T-helper 22 cell (primary cell): ENCODE results near the gene FAM89B.

Experiments
- DNase-seq: peaks from one replicate; pipeline ENCODE4 v3.0.0-alpha.2; 2020; ENCODE audit warnings: low read depth

FAM89B gene

DNA sequence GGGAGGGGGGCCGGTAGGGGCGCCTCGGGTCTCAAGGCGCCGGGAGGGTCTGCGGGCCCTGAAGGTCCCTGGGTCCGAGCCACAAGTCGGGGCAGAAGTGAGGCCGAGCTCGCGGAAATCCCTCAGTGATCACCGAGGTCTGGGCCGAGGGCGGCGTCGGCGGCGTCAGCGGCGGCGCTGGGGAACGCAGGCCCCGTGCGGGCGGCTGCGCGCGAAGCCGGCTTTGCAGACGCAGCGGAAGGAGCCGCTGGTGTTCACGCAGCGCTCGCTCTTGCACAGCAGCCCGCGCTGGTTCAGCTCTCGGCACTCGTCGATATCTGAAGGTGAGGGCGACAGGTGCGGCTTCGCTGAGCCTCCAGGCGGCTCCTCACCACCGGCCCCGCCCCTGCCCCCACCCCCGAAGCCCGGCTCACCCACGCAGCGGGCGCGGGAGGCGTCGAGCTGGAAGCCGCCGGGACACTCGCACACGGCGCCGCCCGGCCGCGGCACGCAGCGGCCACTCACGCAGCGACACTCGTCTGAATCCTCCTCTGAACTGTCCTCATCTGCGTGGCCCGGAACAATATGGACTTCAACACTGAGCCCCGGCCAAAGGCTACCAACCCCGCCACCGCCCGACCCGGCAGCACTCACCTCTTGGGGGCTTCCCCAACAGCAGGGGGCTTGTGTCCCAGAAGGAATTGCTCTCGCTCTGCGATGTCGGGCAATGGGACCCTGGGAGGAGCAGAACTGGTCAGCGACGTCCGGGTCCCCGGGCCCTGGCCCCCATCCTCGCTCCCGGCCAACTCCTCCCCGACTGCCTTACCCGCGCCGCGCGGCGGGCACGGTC is 33.2 kb upstream of the FAM89B start:
- no peak for DNase-seq

DNA sequence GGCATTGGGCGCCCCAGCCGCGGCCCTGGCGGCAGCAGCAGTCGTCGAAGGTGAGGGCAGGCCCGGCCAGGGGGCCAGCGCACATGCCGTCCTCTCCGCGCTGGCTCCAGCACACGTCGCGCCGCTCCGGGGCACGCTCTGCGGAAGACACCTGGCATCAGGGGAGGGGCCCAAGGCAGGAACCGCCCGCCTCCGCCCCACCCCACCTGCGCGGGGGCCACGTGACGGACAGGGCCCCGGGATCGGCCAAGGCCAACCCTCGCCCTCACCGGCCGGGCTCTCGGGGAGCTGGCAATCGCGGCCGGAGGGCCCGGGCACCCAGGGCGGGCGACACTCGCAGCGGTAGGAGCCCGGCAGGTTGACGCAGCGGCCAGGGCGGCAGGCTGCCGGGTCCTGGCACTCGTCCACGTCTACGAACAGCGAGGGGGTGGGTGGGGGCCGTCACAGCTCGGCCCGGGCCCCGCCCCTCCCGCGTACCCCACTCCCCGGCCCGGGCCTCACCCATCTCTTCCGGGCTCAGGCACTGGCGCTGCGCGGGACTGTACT is 32.5 kb upstream of the FAM89B start:
- no peak for DNase-seq

DNA sequence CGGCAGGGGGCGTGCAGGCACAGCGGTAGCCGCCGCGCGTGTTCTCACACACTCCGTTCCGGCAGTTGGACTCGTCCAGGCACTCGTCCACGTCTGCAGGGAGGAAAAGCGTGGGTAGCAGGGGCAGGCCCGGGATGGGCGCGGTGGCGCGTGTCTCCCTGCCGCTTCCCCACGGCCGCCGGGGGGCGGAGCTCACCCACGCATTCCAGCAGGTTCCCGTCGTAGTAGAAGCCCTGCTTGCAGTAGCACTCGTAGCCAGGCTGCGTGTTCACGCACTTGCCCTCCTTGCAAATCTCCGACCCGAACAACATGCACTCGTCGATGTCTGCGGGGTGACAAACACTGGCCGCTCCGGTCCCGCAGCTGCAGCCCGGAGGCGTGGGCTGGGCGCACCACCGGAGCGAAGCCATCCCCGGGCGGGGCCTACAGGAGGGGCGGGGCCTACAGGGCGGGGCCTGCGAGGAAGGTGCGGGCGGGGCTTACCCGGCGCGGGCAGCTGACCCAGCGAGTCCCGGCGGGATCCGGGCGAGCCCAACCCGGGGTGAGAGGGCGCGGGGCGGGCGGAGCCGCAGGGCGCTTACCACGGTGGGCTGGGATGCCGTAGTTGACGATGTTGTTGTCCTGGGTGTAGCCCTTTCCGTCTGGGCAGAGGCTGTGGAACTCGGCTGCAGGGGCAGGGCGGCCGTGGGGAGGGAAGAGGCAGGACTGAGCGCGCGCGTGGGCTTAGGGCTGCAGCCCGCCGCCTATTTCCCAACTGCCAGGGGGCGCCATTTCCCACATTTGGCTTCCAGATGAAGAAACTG is 31.8 kb upstream of the FAM89B start:
- peak; percentile 80 for DNase-seq

DNA sequence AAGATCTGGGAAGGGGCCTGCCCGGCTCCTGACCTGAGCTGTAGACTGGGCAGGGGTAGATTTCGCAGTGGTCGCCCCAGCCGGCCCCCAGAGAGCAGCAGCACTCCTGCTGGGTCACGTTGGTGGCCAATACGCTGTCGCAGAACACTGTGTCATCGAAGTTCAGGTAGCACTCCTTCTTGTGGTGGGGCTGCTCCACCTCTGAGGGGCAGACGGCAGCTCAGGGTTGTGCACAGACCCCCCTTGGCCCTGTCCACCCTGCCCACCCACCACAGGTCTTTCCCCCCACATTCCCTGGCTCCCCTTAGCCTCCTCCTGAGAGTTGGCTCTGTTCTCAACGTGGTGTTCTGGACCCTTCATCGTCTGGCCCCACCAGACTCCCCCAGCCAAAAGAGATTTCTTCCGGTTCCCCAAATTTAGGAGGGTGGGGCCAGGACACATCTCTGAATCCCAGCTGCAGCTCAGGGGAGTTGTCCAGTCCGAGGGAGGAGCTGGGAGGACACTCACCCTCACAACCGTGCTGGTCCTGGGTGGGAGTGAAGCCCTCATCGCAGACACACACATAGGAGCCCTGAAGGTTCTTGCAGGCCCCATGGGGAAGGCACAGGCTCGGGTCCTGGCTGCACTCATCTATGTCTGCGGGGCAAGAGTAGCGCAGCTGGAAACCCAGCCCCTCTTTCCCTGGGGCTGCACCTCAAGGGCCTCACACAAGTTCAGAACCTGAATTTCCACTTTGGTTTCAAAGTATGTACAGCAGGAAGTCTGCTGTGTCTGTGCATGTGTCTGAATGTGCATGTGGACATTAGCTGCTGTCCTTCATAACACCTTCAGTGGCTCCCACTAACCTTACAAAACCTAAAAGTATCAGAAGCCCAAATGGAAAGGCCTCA is 31.0 kb upstream of the FAM89B start:
- no peak for DNase-seq

DNA sequence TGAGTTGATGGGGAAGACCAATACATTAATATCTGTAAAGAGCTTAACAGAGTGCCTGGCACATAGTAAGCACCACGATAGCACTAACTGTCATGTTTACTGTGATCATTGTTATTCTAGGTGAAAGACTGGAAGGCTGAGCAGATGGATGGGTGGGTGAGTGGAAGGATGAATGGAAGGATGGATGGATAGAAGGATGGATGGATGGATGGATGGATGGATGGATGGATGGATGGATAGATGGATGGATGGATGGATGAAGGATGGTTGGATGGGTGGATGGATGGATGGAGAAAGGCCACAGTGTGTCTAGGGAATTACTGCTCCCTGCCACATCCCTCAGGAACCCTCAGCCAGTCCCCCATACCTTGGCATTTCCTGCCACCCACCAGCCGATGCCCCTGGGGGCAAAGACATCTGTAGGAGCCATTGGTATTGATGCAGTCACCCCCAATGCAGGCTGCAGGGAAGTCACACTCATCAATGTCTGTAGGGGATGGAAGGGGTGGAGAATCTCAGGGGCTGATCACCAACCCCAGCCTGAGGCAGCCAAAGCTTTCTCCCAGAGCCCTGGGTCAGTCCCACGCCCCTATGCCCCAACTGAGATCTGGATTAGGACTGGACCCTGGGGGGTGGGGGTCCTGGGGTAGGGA is 29.5 kb upstream of the FAM89B start:
- DNase-seq = no peak

DNA sequence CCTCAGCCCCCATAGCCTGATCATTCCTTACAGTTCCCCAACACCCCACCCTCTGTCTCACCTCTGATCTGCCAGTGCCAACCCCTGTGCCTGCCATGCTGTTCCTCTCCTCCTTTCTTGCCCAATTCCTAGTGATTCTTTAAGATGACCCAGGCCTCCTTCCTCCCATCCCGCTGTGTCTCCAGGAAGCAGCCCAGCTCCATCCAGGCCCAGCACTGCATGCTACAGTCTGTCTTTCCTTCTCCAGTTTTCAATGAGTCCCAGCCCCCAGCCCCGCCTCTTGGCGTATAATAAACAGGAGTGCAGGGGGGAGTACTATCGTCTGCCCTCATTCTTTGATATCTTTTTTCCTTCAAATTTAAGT is 26.5 kb upstream of the FAM89B start:
- DNase-seq = no peak

DNA sequence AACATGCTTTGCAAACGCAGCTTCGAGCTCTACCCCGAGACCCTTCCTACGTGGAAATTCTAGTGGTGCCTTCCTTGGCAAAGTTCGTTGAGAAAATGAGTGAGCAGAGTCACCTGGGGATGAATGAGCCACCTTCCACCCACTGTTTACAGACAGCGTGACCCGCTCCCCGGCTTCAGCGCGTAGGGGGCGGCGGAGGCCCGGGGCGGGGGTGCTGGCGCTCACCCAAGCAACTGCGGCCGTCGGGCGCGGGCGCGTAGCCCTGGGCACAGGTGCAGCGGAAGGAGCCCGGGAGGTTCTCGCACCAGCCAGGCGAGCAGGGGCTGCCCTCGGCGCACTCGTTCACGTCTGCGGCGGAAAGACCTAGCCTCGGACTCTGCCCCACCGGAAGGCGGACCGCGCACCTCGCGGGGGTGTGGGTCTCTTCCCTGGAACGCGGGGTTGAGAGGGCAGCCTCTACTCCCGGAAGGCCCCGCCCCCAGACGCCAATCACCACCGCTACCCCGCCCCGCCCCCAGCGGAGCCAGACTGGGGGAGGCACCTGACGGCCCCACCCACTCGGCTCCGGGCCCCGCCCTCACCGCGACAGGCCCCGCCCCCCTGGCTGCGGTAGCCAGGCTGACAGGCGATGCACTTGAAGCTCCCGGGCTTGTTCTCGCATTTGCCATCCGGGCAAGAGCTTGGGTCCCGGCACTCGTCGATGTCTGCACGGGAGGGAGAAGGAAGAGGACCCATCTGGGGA is 25.9 kb upstream of the FAM89B start:
- peak; percentile 97 for DNase-seq

DNA sequence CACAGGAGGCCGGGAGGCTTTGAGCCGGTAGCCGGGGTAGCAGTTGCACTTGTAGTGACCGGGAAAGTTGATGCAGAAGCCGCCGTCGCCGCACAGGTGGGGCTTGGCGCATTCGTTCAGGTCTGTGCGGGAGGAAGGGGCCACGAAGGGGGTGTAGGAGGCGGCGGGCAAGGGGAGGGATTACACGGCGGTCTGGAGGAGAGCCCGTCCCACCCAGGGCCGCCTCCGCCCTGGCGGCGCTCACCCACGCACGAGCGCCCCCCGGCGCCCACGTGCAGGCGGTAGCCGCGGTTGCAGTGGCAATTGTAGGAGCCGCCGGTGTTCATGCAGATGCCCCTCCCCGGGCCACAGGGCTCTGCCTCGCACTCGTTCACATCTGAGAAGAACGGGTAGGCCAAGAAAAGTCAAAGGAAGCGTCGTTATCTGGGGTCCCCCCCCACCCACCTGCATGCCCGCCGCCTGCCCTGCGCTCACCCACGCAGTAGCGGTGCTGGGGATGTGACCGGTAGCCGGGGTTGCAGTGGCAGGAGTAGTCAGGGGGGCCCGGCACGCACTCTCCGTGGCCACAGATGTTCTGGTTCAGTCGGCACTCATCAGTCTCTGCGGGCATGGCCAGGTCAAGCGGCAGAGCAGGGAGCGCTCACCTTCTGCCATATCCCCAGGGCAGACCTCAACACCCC is 24.8 kb upstream of the FAM89B start:
- DNase-seq = no peak

DNA sequence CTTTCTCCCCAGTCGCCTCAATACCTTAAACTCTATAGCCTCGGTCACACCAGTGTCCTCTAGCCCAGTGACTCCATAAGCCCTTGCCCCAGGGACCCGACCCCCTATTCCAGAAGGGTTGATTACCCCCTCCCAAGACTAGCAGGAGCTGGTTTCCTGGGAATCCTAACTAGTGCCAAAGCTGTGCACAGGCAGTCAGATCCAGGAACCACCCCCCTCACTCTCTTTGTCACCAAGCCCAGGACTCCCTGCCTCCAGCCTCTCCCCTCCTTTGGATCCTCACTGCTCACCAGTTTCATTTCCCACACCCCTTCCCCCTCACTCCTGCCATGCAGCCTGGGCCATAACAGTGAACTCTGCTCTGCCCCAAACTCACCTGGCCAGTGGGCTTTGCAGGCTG is 23.9 kb upstream of the FAM89B start:
- DNase-seq = no peak

DNA sequence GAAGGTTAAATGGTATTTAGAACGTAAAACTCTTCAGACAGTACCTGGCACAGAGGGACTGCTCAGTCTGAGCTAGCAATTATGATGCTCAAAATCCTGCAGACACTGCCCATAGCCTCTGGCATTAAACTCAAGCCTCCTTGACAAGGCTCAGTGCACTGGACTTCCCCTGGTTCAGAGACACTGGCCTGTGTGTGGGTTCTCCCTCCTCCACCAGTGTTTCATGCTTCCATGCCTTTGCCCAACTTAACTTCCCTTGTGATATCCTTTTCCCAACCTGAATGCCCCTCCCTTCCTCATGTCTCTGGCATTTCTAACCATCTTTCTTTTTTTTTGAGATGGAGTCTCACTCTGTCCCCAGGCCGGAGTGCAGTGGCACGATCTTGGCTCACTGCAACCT is 23.2 kb upstream of the FAM89B start:
- DNase-seq = no peak

DNA sequence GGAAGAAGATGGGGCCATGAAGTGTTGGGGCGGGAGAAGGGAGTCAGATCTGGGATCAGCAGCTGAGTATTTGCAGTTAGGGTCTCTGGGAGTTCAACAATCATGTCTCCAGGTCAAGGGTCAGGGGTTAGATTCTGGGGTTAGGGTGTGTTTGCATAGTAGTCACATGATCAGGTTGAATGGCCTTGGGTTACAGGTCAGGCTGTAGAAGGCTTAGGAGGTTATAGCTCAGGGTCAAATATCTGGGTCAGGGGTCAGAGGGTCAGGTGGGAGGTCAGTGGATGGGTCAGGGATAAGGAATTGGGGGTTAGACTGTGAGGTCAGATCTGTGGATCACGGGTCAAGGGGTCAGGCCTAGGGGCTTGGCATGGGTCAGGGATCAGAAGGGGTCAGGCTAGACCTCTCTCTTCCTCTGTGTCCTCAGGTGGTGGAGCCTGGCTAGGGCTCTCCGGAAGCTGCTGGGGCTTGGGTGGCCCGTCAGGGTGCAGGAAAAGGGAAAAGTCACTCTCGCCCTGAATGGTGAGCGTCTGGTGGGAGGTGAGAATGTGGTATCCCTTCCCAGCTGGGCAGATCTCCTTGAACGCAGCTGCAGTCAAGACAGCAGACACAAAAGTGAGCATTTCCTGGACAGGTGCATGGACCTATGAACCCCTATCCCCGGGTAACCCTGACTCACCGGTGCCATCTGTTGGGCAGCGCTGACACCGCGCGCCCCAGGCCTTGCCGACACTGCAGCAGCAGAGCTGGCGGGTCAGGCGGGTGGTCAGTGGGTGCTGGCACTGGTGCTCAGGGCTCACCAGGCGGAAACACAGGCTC is 20.6 kb upstream of the FAM89B start:
- no peak for DNase-seq

DNA sequence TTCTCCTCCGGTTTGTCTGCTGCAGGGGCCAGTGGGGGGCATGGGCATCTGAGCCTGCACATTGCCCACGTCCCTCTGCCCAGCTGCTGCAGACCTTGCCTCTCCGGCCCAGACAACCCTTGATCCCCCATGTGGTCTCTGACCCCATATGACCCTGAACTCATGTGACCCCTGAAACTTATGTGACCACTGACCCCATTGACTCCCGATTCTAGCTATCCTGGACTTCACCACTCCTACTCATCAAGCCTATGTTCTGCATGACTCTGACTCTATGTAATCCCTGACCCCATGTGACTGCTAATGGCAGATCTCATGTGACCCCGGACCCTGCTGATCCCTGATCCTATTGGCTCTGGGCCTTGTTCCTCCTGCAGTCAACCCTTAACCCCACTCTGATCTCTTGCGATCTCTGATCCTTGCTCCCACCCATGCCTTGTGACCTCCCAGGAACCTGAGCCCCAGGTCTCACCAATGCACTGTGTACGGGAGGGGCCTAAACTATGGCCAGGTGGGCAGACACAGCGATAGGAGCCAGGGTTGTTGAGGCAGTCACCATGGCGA is 19.9 kb upstream of the FAM89B start:
- no peak for DNase-seq

DNA sequence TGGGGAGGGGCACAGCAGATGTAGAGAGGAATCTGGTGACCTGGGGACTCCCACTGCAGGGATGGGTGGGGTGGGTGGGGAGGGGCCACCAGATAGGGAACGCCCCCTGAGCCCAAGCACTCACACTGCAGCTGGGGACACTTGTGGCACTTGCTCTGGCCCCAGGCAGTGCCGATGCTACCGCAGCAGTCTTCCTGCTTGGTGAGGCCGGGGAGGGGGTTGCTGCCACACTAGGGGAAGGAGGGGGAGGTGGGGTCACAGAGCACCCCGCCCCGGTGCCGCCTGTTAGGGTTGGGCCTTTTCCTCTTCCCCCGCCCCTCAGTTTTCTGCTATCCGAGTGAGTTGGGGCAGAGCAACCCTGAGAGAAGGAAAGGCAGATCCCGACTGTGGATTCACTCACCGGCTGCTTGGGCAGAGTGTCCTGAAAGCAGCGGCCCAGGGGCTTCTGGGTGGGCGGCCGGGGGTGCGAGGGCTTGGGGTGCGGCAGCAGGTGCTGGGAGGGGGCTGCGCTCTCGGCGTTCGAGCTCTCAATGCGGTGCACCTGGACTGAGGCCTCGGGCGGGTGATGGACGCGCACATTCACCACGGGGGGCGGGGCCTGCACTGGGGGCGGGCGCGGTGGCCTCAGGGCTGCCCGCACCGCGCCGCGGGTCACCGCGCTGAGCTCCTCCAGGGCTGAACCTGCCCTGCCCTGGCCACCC is 18.9 kb upstream of the FAM89B start:
- DNase-seq = peak; percentile 70

DNA sequence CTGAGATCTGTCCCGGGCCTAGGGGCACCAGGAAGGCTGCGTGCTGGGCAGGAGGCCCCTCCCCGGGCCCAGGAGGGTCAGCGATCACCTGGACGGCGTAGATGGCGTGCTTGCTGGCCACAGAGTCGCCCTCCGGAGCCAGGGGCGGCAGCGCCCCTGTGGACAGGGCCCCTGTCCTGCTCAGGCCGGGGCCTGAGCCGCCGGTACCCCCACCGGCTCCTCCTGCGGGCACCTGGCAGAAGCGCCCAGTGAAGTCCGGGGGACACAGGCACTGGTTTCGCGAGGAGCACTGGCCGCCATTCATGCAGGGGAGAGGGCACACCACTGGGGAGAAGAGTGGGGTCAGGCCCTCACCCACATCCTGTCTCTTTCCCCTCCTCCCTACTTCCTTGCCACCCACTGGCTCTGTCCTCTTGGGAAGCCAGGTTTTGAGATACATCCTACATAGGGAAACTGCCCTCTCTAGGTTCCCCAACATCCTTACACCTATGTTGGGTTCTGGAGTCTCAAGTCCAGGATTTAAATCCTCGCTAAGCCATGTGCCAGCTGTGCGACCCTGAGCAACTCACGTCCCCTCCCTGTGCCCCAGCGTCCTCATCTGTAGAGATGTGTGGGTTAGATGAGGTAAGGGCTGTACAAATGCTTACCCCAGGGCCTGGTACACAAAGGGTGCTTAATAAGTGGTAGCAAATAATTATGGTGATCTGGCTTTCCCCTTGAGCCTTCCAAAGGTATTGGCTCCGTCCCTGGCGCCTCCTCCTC is 18.1 kb upstream of the FAM89B start:
- no peak for DNase-seq

DNA sequence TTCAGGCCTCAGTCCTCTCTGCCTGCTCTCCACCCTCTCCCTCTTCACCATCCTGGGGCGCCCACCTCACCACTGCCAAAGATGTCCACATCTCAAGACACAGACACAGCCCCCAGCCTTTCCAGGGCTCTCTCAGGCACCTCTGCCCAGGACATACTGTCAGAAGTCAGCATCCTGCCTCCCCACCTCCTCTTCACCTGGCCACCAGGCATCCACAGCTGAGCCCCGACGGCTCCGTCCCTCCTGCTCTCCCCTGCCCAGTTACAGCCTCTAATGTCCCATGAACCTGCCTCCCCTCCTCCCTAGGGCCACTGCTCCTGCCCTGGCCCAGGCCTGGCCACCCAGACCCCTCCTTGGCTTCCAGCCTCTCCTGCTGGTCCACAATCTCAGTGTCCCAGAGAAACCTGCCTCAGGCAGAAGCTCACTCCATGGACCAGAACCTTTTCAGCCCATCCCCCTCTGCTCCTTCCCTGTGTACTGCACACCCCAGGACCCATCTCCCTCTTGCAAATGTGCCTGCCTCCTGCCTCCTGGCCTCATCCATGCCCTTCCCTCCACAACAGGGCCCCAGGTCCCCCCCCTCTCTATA is 17.4 kb upstream of the FAM89B start:
- no peak for DNase-seq

DNA sequence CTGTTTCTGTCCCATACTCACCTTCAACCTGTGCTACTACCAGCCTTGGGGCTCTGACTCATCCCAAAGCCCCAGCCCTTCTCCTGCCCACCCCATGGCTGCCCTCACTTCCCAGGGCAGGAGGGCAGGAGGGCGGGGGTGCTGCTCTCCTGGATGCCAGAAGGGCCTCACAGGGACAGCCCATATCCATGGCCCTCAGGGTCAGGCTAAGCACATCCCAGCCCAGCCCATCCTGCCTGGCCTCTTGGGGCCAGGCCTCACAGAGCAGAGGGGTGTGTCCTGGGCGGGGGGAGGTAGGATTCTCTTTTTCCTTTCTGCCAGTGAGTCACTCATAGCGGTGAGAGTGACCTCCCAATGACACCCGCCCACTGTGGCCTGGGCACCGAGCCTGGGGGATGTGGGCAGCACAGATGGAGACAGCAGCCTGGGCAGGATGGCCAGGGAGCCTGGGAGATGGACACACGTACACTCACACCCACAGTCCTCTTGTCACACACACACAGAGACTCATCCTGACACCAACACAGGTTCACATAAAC is 16.6 kb upstream of the FAM89B start:
- no peak for DNase-seq
